ENCODE data around the gene GNAQ. TPM values are rescaled to one million over a fixed set of nuclear protein-coding genes. Genes with fewer than 3 reads are reported as not detected.

The GNAQ gene
- total RNA-seq, 1 experiment from 2014 or later = 55.5 TPM

GRCh38 chr9:77830618-77831285 is 200.9 kb downstream of the GNAQ start:
- Mint-ChIP-seq H3K4me3 (no peak overlapping the region), H3K36me3 (no peaks in the 10 kb centered on the region), H3K4me1 (no peaks in the 10 kb centered on the region), H3K27ac (no peak overlapping the region), H3K27me3 (ENCODE audit: low read depth) (no peaks in the 10 kb centered on the region), H3K9me3 (no peaks in the 10 kb centered on the region)
- POLR2A ChIA-PET = no interaction called here
- ATAC-seq (no peak), DNase-seq (ENCODE audit: low spot score) (no peak)
- CTCF ChIA-PET = interaction anchor here (1.1 kb wide), 1 partner anchor 11 kb away, joined by 3 read pairs; no protein-coding TSS in a partner anchor
- TF ChIP-seq ZNF263 (CRISPR knock-in tag; IDR thresholded peaks at IDR 0.05; ENCODE audit: low read depth) (no peak), E2F4 (CRISPR knock-in tag; IDR thresholded peaks at IDR 0.05; ENCODE audit: borderline replicate concordance, low read depth) (no peak)

GRCh38 chr9:77829420-77829819 is 202.2 kb downstream of the GNAQ start:
- H3K27ac Mint-ChIP-seq = 0 out of 2 replicates have a peak overlapping the region, but pooled peaks have one; percentile 52

GRCh38 chr9:77827104-77827784 is 204.4 kb downstream of the GNAQ start:
- POLR2A ChIA-PET = interaction anchor here (0.7 kb wide), 1 partner anchor 57 kb away, joined by 4 read pairs; no protein-coding TSS in a partner anchor
- Mint-ChIP-seq H3K27ac (no peak overlapping the region), H3K9me3 (no peaks in the 10 kb centered on the region), H3K4me3 (no peak overlapping the region), H3K4me1 (peaks cover 4% of the 10 kb centered on the region), H3K27me3 (ENCODE audit: low read depth) (no peaks in the 10 kb centered on the region), H3K36me3 (no peaks in the 10 kb centered on the region)
- CTCF ChIA-PET = no interaction called here
- ATAC-seq (no peak), DNase-seq (ENCODE audit: low spot score) (no peak)
- TF ChIP-seq USF2 (CRISPR knock-in tag; IDR thresholded peaks at IDR 0.05) (no peak), NR1H2 (CRISPR knock-in tag; IDR thresholded peaks at IDR 0.05) (no peak), GTF2I (CRISPR knock-in tag; conservative IDR thresholded peaks at IDR 0.05) (no peak), FOXP1 (CRISPR knock-in tag; IDR thresholded peaks at IDR 0.05; ENCODE audit: borderline replicate concordance) (no peak), NFYB (CRISPR knock-in tag; conservative IDR thresholded peaks at IDR 0.05; ENCODE audit: low read depth) (no peak), ZNF317 (CRISPR knock-in tag; IDR thresholded peaks at IDR 0.05; ENCODE audit: borderline replicate concordance, low read depth) (no peak), TP53 (CRISPR knock-in tag; IDR thresholded peaks at IDR 0.05) (no peak), PREB (CRISPR knock-in tag; IDR thresholded peaks at IDR 0.05; ENCODE audit: borderline replicate concordance) (no peak), SP1 (CRISPR knock-in tag; conservative IDR thresholded peaks at IDR 0.05) (no peak), JUN (CRISPR knock-in tag; IDR thresholded peaks at IDR 0.05) (no peak), MYBL2 (CRISPR knock-in tag; IDR thresholded peaks at IDR 0.05) (no peak), ZNF219 (CRISPR knock-in tag; IDR thresholded peaks at IDR 0.05; ENCODE audit: borderline replicate concordance) (no peak), ZMAT4 (CRISPR knock-in tag; IDR thresholded peaks at IDR 0.05) (no peak), MAX (CRISPR knock-in tag; IDR thresholded peaks at IDR 0.05) (no peak), GABPB1 (CRISPR knock-in tag; IDR thresholded peaks at IDR 0.05) (no peak)

More at GRCh38 chr9:77829420-77829819, 202.2 kb downstream of the GNAQ start:
- Mint-ChIP-seq H3K36me3 (no peaks in the 10 kb centered on the region), H3K9me3 (no peaks in the 10 kb centered on the region), H3K4me3 (no peak overlapping the region), H3K27me3 (ENCODE audit: low read depth) (no peaks in the 10 kb centered on the region), H3K4me1 (no peaks in the 10 kb centered on the region)
- DNase-seq (ENCODE audit: low spot score) (no peak), ATAC-seq (no peak)
- ChIA-PET CTCF (interaction anchor here (1.7 kb wide), 1 partner anchor 148 kb away, joined by 4 read pairs; no protein-coding TSS in a partner anchor), POLR2A (no interaction called here)
- TF ChIP-seq SMAD4 (CRISPR knock-in tag; IDR thresholded peaks at IDR 0.05) (no peak), JUN (CRISPR knock-in tag; IDR thresholded peaks at IDR 0.05) (no peak), ZNF121 (CRISPR knock-in tag; IDR thresholded peaks at IDR 0.05) (no peak), GRHL2 (CRISPR knock-in tag; IDR thresholded peaks at IDR 0.05; ENCODE audit: insufficient replicate concordance, severe bottlenecking) (no peak), NR3C1 (CRISPR knock-in tag; conservative IDR thresholded peaks at IDR 0.05; ENCODE audit: low read depth) (no peak), GTF2I (CRISPR knock-in tag; conservative IDR thresholded peaks at IDR 0.05) (no peak), TP53 (CRISPR knock-in tag; IDR thresholded peaks at IDR 0.05) (no peak), USF2 (CRISPR knock-in tag; IDR thresholded peaks at IDR 0.05) (no peak), CREM (CRISPR knock-in tag; IDR thresholded peaks at IDR 0.05) (no peak), ZBTB43 (CRISPR knock-in tag; IDR thresholded peaks at IDR 0.05) (no peak), ZNF396 (CRISPR knock-in tag; IDR thresholded peaks at IDR 0.05; ENCODE audit: borderline replicate concordance) (no peak), TEAD4 (CRISPR knock-in tag; IDR thresholded peaks at IDR 0.05) (no peak), NFYB (CRISPR knock-in tag; conservative IDR thresholded peaks at IDR 0.05; ENCODE audit: low read depth) (no peak)

All from WTC11 (cell line).